Panc1 (cell line): ENCODE measurements around the gene NPRL2. TPM values are rescaled to one million over a fixed set of nuclear protein-coding genes. Genes with fewer than 3 reads are reported as not detected.

Experiments used
- ATAC-seq: fragments of 200-7000 bp; cut with Tn5 transposase; 2 replicates; pipeline ENCODE4 v1.9.1; 2020; ENCODE audit warnings: mild to moderate bottlenecking, moderate library complexity
- BruUV-seq: library from RNA; stranded (reverse); fragments of 400-500 nt; replicated peaks from 2 replicates; lab custom pipeline; 2021; lab: Mats Ljungman, UMichigan
- CTCF ChIA-PET: fragments of 300-600 bp; sonication (Branson Sonifier 250); formaldehyde crosslinking; loops from one replicate; lab custom pipeline; 2022; ENCODE audit warnings: antibody characterized with exemption; lab: Charles Lee
- POLR2A ChIA-PET: fragments of 300-600 bp; sonication (Branson Sonifier 250); formaldehyde crosslinking; loops from one replicate; lab custom pipeline; 2022; ENCODE audit warnings: antibody characterized with exemption; lab: Charles Lee
- DNase-seq: peaks from one replicate; pipeline ENCODE4 v3.0.0-alpha.2; 2010; ENCODE audit warnings: low read depth, low spot score
- H3K27ac ChIP-seq: 2 replicates; pipeline ENCODE4 v1.5.1; 2011; ENCODE audit warnings: mild to moderate bottlenecking, low read length, inconsistent platforms
- H3K27me3 ChIP-seq: fragments of 200-500 bp; sonication (Bioruptor generic); 2 replicates; pipeline ENCODE4 v1.6.0; 2014; ENCODE audit warnings: low read length, inconsistent platforms; ENCODE audit not compliant: control insufficient read depth, insufficient read depth
- H3K36me3 ChIP-seq: fragments of 200-500 bp; sonication (Bioruptor generic); 2 replicates; pipeline ENCODE4 v1.5.1; 2014; ENCODE audit warnings: inconsistent platforms, mild to moderate bottlenecking, low read length, moderate library complexity; ENCODE audit not compliant: control insufficient read depth, insufficient read depth
- H3K4me1 ChIP-seq: 2 replicates; pipeline ENCODE4 v1.5.1; 2011; ENCODE audit warnings: inconsistent platforms, mild to moderate bottlenecking, low read length, moderate library complexity; ENCODE audit not compliant: control insufficient read depth, insufficient read depth
- H3K4me3 ChIP-seq, 2 experiments: 2 replicates each; pipeline ENCODE4 v1.5.1; 2011 to 2012; ENCODE audit warnings: low read depth in 2 of 2, low read length in 2 of 2, mild to moderate bottlenecking in 2 of 2, inconsistent platforms in 1 of 2, moderate library complexity in 1 of 2
- H3K9me3 ChIP-seq: fragments of 200-500 bp; sonication (Bioruptor generic); 2 replicates; pipeline ENCODE4 v1.5.1; 2014; ENCODE audit warnings: low read depth, mild to moderate bottlenecking, inconsistent platforms, low read length, moderate library complexity; ENCODE audit not compliant: control insufficient read depth, insufficient read depth
- CTCF ChIP-seq: fragments of 450-650 bp; IDR thresholded peaks from 2 replicates; pipeline ENCODE4 v1.5.1; 2017; ENCODE audit warnings: mild to moderate bottlenecking
- POLR2AphosphoS5 ChIP-seq: IDR thresholded peaks from 2 replicates; pipeline ENCODE4 v1.6.1; 2012; ENCODE audit warnings: mild to moderate bottlenecking, low read depth, low read length, moderate library complexity
- REST ChIP-seq, 2 experiments: IDR thresholded peaks; 2 replicates each; pipeline ENCODE4 v1.6.1; 2011 to 2012; ENCODE audit warnings: low read depth in 2 of 2, control low read depth in 1 of 2, low read length in 1 of 2, mild to moderate bottlenecking in 1 of 2, moderate library complexity in 1 of 2; ENCODE audit not compliant: insufficient read depth in 1 of 2
- SIN3A ChIP-seq: IDR thresholded peaks from 2 replicates; pipeline ENCODE4 v1.6.1; 2012; ENCODE audit warnings: low read depth, mild to moderate bottlenecking, low read length, moderate library complexity, borderline replicate concordance; ENCODE audit not compliant: insufficient read depth
- TCF7L2 ChIP-seq: IDR thresholded peaks from 2 replicates; pipeline ENCODE4 v1.6.1; 2011; ENCODE audit warnings: mild to moderate bottlenecking, low read depth, low read length, inconsistent platforms
- in situ Hi-C: cut with HindIII; loops from 2 replicates; pipeline ENCODE4 v1.10.0; 2016; ENCODE audit warnings: low sequenced_read_pairs, low pct_unique_long_range_greater_than_20kb
- intact Hi-C: fragments of 100-400 bp; cut with micrococcal nuclease; formaldehyde crosslinking; loops from one replicate; pipeline ENCODE4 v1.10.0; 2022; ENCODE audit not compliant: unreplicated experiment
- total RNA-seq: library from RNA; stranded (reverse); gene quantifications from one replicate; pipeline ENCODE4 v1.2.1, GENCODE V29; 2021; ENCODE audit not compliant: unreplicated experiment

The NPRL2 gene
- total RNA-seq, 1 experiment from 2014 or later = 14.6 TPM

GRCh38 chr3:50389414-50389767, 38.8 kb upstream of the NPRL2 start:
- Histone ChIP-seq H3K27me3 (no peaks in the 10 kb centered on the region), H3K9me3 (no peaks in the 10 kb centered on the region), H3K4me3 (no peak overlapping the region), H3K36me3 (no peaks in the 10 kb centered on the region), H3K4me1 (no peaks in the 10 kb centered on the region), H3K27ac (no peak overlapping the region)
- intact Hi-C loops = no loop called here
- DNase-seq = no peak
- ChIA-PET CTCF (interaction anchor here (0.5 to 0.6 kb wide), 2 partner anchors 154 to 1660 kb away, joined by 3 to 7 read pairs; no protein-coding TSS in a partner anchor), POLR2A (no interaction called here)
- BruUV-seq = no TSS peak
- in situ Hi-C loops = no loop called here
- no peak for TF ChIP-seq POLR2AphosphoS5
- TF ChIP-seq SIN3A = no peak
- TF ChIP-seq TCF7L2 = no peak
- no peak for TF ChIP-seq REST (IDR thresholded peaks at IDR 0.05; ENCODE audit: insufficient read depth in 1 of 2, low read depth in 2 of 2, low read length in 1 of 2)
- TF ChIP-seq CTCF = no peak
- no peak for ATAC-seq

- in situ Hi-C loops = no loop called here
These were observed 38.3 kb upstream of the NPRL2 start for GRCh38 chr3:50388720-50389413.

More at GRCh38 chr3:50388720-50389413, 38.3 kb upstream of the NPRL2 start:
- Histone ChIP-seq H3K4me1 (no peaks in the 10 kb centered on the region), H3K36me3 (no peaks in the 10 kb centered on the region), H3K27me3 (no peaks in the 10 kb centered on the region), H3K9me3 (no peaks in the 10 kb centered on the region), H3K4me3 (no peak overlapping the region), H3K27ac (no peak overlapping the region)
- no peak for TF ChIP-seq SIN3A
- no peak for TF ChIP-seq CTCF
- intact Hi-C loops = no loop called here
- DNase-seq (no peak), ATAC-seq (0 out of 2 replicates have a peak, but pooled peaks have one; percentile 4)
- no TSS peak for BruUV-seq
- ChIA-PET CTCF (no interaction called here), POLR2A (no interaction called here)
